HG03460 (cell line): ENCODE results near the gene PDCL2.
A peak's percentile ranks its signal among the peaks of the same experiment; 100 is the strongest.

ENCODE experiments used
- ATAC-seq: cut with Tn5 transposase; IDR thresholded peaks from one replicate; pipeline ENCODE4 v1.9.1; 2021; ENCODE audit not compliant: unreplicated experiment

PDCL2 gene

GRCh38 chr4:55540271-55540670, 51.8 kb downstream of the PDCL2 start:
- no peak for ATAC-seq

DNA sequence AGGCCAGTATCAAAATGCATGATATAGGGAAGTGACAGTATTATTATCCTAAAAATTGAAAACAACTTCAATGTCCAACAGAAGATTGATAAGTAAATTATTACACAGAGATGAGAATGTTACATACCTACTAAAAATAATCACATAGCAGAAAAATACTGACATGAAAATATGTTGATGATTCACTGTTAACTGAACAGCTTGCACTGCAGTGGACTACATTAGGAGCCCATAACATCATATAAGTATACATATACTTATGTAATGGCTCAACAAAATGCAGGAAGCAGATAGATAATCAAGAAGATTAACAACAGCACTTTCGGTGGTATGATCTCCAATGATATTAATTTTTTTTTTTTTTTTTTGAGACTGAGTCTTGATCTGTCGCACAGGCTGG, 52.4 kb downstream of the PDCL2 start:
- ATAC-seq: no peak

DNA sequence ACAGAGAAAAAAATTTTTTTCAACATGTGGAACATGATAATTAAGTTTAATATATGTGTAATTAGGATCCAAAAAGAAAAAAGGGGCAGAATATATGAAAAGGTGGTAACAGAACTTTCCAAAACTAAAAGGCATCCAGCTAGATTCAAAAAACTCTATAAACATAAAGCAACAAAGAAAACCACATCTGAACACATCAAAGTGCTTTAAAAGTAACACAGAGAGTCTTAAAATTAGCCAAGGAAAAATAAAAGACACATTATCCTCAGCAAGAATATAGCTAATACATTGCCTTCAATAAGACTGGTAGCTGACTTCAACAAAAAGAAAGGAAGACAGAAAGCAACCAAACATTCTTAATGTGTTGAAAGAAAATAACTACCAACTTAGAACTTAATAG, 53.5 kb downstream of the PDCL2 start:
- ATAC-seq: no peak

DNA sequence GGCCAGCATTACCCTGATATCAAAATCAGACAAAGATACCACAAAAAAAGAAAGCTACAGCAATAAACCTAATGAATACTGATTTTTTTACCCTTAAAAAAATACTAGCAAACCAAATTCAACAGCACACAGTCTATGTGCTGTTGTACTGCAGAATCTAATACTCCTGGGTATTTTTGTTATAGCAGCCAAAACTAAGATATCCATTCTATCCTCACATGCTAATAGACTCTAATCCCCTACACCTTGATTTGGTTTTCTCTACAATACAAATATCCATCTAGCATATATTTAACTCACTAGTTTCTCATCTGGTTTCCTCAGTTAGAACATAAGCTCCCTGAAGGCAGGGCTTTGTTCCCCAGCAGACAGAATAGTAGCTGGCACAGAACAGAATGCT, 57.7 kb downstream of the PDCL2 start:
- ATAC-seq: no peak

- ATAC-seq: no peak
Measured at GRCh38 chr4:55530691-55531090, 61.4 kb downstream of the PDCL2 start.

DNA sequence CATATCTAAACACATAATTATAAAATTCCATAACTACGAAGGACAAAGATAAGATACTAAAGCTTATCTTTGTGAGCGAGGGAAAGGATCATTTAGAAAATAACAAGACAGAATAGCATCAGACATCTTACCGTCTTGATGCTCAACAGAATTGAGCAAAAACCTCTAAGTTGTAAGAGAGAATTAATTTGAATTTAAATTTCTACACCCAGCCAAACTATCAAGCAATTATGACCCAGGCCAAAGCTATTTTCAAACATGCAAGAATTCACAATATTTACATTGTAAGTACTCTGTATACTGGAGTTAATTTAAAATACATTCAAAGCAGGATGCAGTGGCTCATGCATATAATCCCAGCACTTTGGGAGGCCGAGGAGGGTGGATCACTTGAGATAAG, 61.9 kb downstream of the PDCL2 start:
- ATAC-seq: no peak

- no peak for ATAC-seq
Measured at GRCh38 chr4:55528491-55528890, 63.6 kb downstream of the PDCL2 start.

GRCh38 chr4:55524844-55525571, 67.0 kb downstream of the PDCL2 start:
- ATAC-seq: no peak

- ATAC-seq: no peak
Measured at GRCh38 chr4:55518442-55518841, 73.6 kb downstream of the PDCL2 start.

- ATAC-seq: peak; percentile 73
Measured at GRCh38 chr4:55517526-55518229, 74.4 kb downstream of the PDCL2 start.

- no peak for ATAC-seq
Measured at GRCh38 chr4:55512922-55513571, 79.0 kb downstream of the PDCL2 start.

DNA sequence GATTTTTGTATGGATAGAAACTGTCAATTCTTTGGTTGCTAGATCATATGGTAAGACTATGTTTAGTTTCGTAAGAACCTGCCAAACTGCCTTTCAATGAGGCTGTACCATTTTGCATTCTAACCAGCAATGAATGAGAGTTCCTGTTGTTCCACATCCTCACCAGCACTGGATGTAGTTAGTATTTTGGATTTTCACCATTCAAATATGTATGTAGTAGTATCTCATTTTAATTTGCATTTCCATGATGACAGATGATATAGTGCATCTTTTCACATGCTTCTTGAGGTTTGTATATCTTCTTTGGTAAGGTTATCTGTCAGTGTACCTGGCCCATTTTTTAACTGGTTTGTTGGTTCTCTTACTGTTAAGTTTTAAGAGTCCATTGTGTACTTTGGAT, 80.0 kb downstream of the PDCL2 start:
- ATAC-seq: no peak

- no peak for ATAC-seq
Measured at GRCh38 chr4:55510685-55511084, 81.4 kb downstream of the PDCL2 start.

GRCh38 chr4:55509266-55509665, 82.8 kb downstream of the PDCL2 start:
- ATAC-seq: no peak

DNA sequence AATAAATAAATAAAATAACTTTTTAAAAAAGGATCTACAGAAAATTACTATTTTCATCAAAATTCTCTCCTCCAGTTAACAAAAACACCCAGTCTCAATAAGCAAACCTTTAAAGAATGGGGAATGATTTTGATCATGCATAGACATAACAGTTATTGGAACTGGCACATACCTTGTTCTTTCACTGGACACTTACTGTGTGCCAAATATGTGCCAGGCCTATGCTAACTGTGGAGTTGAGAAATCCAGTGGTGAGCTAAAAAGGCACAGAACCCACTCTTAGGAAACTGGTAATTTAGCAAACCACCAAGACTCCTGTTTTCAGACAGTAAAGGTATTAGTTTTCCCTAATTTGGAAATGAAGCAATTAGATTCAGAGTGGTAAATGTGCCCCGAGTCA, 84.4 kb downstream of the PDCL2 start:
- no peak for ATAC-seq
